HG03196 (cell line): ENCODE measurements around the gene PAX5.

Source experiments
- ATAC-seq: cut with Tn5 transposase; IDR thresholded peaks from one replicate; pipeline ENCODE4 v1.9.1; 2021; ENCODE audit not compliant: unreplicated experiment

Gene PAX5

GRCh38 chr9:36988848-36989247 is 45.2 kb downstream of the PAX5 start:
- ATAC-seq: no peak

DNA sequence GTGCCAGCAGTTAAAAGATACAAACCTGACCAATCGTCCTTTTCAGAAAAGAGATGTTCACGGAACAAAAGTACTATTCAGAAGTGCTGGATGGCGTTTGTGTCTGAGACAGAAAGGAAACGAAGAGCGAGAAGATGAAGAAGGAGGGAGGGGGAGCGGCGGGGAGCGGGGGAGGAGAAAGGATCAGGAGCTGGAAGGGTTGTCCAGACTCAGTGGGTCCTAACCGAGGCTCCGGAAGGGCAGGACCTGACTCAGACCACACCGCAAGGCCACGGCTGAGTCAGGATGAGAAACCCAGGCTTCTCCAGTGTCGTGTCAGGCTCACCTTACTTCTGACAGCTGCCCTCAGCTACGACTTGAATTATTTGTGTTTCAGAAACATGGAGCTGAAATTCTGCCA is 46.2 kb downstream of the PAX5 start:
- no peak for ATAC-seq

GRCh38 chr9:36987409-36987808 is 46.7 kb downstream of the PAX5 start:
- no peak for ATAC-seq

- no peak for ATAC-seq
Observed at GRCh38 chr9:36986468-36987408, 47.3 kb downstream of the PAX5 start.

GRCh38 chr9:36985769-36986467 is 48.1 kb downstream of the PAX5 start:
- ATAC-seq: no peak

GRCh38 chr9:36985061-36985768 is 48.9 kb downstream of the PAX5 start:
- ATAC-seq: no peak

DNA sequence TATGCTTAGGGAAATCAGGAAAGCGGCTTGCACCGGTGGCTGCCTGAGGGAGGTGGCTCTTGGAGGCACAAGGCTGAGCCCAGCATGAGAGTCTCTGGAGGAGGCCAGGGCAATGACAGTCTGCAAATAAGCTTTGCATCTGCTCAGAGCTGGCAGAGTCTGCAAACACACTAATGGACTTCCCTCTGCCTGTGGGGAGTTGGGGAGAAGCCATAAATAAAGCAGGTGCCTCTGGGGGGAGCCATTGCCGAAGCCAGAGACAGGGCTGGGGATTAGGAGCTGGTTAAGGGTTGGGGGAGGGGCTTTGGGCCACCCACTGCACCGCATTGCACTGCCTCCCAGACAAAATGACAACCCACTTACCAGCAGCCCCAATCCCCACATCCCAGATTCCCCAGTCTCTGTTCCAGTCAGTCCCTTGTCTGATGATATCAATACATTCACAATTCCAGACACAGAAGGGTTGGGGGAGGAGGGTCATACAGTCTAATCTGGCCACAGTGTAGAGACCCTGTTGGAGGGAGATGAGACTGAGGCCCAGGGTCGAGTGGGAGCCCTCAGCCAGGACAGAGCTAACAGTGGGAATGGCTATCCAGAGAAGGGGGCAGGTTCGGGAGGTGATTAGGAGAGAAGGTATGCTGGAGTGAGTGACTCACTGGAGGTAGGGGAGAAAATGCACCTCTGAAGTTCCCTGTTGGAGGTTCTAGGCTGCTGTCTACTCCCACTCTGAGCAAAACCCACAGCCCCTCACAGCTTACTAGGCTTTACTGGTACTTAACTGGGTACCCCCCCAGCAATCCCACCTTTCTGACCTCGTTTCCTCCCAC is 53.7 kb downstream of the PAX5 start:
- ATAC-seq: no peak

- no peak for ATAC-seq
Observed at GRCh38 chr9:36976371-36977030, 57.6 kb downstream of the PAX5 start.

GRCh38 chr9:36974731-36975130 is 59.3 kb downstream of the PAX5 start:
- no peak for ATAC-seq

GRCh38 chr9:36971935-36972488 is 62.1 kb downstream of the PAX5 start:
- no peak for ATAC-seq

DNA sequence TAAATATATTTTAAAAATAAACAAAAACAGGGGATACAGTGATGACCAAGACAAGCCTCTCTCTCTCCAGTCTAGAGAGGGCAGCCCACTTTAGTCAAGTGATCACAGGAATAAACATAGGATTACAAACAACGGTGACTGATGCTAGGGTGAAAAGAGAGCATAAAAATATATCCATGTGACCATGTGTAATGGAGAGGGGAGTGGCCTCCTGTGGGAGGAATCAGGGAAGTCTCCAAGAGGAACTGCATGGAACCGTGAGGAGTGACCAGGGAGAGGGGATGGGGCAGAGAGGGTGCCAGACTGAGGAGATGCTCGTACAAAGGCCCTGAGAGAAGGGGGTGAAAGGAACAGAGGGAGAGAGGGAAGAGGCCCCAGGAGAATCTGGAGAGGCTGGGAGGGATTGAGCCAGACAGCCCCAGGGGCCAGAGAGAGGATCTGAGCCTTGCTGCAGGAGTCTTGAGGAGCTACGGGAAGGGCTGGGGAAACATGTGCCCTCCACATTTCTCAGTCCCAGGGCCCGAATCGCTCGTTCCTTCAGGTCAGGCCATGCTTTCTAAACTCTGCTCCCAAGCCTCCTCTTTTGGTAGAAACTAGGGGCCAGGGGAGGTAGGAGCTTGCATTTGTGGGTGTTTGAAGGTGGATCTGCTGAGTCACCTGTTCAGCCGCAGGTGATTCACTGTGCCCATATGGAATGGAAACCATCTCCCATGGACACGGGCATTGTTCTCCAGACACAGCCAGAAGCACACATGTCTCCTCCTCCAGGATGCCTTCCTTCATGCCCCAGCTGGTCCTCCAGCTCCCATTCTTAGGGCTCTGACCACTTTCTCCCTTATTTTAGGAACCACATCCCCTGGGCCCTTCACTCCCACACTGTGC is 63.8 kb downstream of the PAX5 start:
- no peak for ATAC-seq

- ATAC-seq: no peak
Observed at GRCh38 chr9:36969216-36969771, 64.8 kb downstream of the PAX5 start.

- no peak for ATAC-seq
Observed at GRCh38 chr9:36968574-36969215, 65.4 kb downstream of the PAX5 start.

DNA sequence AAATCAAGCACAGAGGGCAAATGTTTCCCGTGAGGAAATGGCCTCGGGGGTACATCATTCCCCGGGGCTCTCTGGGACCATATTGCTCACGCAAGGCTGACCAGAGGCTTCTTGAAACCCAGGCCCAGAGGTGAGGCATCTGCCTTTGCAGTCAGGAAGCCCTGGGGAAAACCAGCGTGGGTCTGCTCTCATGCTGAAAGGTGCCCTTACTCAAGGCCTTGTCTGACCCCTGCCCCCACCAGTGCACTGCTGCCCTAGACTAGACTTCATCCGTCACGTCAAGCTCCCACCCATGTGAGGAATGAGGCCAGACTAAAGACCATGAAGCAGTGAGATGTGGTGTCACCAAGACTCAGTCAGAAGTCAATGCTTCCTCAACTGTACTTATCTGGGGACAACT is 66.1 kb downstream of the PAX5 start:
- ATAC-seq: no peak

- no peak for ATAC-seq
Observed at GRCh38 chr9:36966371-36967097, 67.5 kb downstream of the PAX5 start.

DNA sequence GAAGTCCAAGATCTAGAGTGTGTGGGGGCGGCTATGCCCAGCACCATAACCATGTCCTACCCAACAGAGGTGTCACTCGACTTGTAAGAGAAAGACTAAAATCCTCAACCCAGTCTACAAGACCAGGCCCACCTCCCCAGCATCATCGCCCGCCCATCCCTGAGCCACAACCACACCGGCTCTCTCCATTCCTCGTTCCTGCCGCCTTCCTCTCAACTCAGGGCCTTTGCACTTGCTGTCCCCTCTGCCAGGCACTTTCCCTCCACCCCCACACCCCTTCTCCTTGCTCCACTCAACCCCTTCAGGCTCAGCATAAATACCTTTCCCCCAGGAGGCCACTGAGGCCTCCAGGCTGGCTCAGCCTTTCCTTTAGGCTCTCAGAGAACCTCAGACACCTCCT is 69.3 kb downstream of the PAX5 start:
- ATAC-seq: no peak

DNA sequence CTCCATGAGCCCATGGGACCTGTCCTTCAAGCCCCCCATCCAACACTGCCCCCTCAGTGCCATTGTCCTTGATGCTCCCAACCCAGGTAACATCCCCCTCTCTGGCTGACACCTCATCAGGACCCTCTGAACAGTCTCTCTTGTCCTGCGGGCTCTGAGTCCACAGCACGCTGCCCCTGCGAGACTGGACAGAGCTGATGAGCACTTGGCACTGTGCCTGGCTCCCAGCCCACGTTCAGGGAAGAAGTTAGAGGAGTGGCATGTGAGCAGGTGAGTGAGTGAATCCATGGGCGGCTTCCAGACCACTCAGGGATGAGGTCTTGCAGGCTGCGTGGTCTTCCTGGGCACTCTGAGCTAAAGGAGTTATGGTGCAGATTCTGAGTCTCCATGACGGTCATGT is 70.7 kb downstream of the PAX5 start:
- ATAC-seq: no peak
